ENCODE results near the gene TDRD1.

DNA sequence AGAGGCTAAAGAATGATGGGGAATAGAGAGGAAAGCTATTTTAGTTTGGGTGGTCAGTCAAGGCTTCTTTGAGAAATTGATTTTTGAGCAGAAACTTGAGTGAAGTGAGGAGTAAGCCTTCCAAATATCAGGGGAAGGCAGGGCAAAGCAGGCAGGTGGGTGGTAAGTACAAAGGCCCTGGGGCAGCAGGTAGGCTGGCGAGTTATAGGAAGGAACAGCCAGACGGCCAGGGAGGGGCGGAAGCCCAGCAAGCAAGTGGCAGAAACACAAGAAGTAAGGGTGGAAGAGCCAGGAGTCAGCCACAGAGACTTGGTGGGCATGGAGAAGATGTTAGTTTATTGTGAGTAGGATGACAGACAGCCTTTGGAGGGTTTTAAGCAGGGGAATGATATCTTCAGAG lies 94.8 kb downstream of the TDRD1 start:
- TF ChIP-seq POLR2A (IDR thresholded peaks at IDR 0.05) (no peak), EP300 (IDR thresholded peaks at IDR 0.05) (no peak), POLR2AphosphoS5 (IDR thresholded peaks at IDR 0.05) (no peak)
- TF ChIP-seq, protein P1, sequence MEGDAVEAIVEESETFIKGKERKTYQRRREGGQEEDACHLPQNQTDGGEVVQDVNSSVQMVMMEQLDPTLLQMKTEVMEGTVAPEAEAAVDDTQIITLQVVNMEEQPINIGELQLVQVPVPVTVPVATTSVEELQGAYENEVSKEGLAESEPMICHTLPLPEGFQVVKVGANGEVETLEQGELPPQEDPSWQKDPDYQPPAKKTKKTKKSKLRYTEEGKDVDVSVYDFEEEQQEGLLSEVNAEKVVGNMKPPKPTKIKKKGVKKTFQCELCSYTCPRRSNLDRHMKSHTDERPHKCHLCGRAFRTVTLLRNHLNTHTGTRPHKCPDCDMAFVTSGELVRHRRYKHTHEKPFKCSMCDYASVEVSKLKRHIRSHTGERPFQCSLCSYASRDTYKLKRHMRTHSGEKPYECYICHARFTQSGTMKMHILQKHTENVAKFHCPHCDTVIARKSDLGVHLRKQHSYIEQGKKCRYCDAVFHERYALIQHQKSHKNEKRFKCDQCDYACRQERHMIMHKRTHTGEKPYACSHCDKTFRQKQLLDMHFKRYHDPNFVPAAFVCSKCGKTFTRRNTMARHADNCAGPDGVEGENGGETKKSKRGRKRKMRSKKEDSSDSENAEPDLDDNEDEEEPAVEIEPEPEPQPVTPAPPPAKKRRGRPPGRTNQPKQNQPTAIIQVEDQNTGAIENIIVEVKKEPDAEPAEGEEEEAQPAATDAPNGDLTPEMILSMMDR (IDR thresholded peaks at IDR 0.05): no peak

All from sigmoid colon (tissue), 4 donors.